GM10266 (cell line): Measurements from ENCODE around the gene CNOT1.

Experiments
- DNase-seq: peaks from one replicate; pipeline ENCODE4 v3.0.0; 2012; ENCODE audit errors: extremely low spot score
- TF ChIP-seq, protein P1 (sequence below): IDR thresholded peaks from 2 replicates; pipeline ENCODE4 v1.5.1; 2012; ENCODE audit warnings: mild to moderate bottlenecking, low read depth; ENCODE audit not compliant: control insufficient read depth, insufficient read depth; ENCODE audit errors: missing control alignments

CNOT1 gene

DNA sequence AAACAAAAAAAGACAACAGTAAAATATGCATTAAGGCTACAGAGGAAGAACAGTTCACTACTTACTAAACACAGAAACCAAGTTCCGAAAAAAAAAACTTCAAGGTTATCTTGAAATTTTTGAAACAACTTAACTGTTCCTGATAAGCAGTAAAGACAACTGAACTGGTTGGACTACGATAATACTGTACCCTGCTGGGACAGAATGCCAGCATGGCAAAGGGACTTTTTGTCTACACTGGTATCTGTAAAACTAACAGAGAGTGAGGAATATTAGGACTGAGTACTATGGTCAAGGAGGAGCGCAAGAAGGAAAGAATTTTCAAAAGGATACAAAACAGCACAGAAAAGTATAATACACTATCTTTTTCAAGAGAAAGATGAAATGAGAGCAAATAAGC, 94.5 kb downstream of the CNOT1 start:
- TF ChIP-seq, protein P1, sequence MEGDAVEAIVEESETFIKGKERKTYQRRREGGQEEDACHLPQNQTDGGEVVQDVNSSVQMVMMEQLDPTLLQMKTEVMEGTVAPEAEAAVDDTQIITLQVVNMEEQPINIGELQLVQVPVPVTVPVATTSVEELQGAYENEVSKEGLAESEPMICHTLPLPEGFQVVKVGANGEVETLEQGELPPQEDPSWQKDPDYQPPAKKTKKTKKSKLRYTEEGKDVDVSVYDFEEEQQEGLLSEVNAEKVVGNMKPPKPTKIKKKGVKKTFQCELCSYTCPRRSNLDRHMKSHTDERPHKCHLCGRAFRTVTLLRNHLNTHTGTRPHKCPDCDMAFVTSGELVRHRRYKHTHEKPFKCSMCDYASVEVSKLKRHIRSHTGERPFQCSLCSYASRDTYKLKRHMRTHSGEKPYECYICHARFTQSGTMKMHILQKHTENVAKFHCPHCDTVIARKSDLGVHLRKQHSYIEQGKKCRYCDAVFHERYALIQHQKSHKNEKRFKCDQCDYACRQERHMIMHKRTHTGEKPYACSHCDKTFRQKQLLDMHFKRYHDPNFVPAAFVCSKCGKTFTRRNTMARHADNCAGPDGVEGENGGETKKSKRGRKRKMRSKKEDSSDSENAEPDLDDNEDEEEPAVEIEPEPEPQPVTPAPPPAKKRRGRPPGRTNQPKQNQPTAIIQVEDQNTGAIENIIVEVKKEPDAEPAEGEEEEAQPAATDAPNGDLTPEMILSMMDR: no peak
- no peak for DNase-seq

DNA sequence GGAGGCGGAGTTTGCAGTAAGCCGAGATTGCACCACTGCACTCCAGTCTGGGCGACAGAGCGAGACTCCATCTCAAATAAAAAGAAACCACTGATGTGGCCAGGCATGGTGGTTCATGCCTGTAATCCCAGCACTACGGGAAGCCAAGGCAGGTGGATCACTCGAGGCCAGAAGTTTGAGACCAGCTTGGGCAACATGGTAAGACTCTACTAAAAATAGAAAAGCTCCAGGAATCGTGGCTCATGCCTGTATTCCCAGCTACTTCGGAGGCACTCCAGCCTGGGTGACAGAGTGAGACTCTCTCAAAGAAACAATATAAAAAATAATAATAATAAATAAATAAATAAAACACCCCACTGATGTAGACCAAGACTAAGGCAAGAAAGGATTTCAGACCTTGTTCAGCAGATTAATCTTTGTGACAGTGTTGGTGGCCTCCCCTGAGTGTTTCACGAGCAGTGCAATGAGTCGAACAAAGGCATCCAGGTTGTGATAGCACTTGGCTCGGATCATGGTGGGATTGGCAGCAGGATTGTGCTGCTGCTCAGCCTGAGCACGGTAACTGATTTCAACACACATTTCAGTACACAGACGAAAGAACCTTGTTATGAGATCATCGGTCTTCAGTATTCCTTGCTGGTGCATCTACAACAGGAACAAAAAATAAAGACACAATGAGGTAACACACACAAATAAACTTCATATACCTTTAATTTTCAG, 95.7 kb downstream of the CNOT1 start:
- no peak for DNase-seq
- TF ChIP-seq, protein P1: no peak

DNA sequence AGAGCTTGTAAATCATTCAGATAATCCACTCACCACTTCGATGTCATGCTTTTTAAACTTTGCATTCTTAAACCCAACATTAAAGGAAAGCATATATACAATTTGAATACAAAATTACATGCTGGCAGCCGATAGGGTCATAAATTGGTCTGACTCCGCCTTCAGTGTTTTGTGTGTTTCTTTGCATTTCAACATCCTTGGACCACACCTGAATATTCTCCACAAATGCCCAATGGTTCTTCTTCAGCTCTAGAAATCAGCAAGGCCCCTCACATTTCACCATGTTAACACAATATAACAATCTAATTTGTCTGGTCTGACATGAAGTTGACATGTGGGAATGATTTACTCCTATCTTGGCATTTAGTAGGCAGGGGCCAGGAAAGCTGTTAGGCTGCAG, 97.2 kb downstream of the CNOT1 start:
- TF ChIP-seq, protein P1: no peak
- DNase-seq: no peak

DNA sequence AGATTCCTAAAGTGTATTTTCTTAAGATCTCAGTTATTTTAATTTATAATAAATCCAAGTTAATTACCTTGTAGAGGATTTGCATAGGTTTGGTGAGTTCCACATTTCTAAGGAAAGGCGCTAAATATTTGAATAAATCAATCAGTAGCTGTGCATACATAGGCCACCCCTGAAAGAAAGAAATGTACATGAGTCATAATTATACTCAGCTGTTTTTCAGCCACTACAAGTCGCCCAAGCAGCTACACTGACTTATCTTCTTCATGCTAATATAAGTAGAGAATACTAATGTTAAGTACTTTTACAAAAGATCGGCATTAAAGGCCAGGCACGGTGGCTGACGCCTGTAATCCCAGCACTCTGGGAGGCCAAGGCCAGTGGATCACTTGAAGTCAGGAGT, 99.4 kb downstream of the CNOT1 start:
- TF ChIP-seq, protein P1: no peak
- DNase-seq: no peak

DNA sequence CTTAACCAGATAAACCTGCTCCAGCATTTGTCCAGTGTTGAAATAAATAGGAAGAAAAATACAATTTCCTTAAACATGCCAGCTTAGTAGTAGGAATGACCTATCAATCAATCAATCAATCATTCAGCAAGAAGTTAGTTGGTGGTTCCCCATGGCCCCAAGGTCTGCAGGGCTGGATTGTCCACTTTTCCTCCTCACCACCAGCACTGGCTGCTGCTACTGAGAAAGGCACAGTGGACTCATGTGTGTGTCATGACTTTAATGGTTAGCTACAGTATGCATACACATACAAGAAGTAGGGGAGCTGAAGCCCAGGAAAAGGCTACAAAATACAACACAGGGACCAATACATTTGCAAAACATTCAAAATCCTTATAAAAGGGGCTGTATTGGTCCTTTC, 109.9 kb downstream of the CNOT1 start:
- DNase-seq: no peak
- TF ChIP-seq, protein P1: no peak

DNA sequence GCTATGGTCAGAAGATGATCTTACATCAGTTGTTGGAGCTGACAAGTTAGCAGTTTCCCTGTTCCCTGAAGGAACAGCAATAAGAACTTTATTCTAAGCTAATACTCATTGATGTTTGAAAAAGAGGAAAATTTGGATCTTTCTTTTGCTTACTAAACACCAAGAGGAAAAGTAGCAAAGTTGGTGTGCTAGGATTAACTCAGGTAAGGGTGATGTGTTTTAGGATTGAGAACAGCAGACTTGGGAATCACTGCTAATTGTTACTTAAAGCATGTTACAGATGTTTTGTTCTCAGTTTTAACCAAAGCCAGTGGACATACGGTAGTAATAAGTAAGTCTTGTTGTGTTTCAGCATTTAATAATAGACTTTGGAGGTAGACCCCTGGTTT, 110.7 kb downstream of the CNOT1 start:
- TF ChIP-seq, protein P1: no peak
- no peak for DNase-seq

DNA sequence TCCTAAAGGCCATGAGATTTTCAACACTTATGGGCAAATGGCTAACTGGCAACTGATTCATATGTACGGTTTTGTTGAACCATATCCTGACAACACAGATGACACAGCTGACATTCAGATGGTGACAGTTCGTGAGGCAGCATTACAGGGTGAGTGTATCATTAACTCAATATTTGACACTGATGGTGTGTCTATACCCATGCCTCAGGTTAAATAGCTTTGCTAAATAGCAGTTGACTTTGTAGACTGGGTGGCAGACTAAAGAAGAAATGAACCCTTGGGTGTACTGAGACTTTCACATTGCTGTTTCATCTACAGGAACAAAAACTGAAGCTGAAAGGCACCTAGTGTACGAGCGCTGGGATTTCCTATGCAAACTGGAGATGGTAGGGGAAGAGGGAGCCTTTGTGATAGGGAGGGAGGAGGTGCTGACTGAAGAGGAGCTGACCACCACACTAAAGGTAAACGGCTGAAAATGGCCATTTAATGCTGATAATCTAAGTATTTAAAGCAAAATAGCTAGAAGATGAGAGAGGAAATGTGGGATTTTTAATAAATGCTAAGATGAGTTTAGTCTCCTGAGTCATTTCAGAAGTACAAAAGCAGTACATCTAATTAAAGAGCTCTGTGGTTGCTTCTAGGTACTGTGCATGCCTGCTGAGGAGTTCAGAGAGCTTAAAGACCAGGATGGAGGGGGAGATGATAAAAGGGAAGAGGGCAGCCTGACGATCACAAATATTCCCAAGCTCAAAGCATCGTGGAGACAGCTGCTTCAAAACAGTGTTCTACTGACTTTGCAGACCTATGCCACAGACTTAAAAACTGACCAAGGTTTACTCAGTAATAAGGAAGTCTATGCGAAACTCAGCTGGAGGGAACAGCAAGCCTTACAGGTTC, 111.3 kb downstream of the CNOT1 start:
- peak; percentile 62 for DNase-seq
- TF ChIP-seq, protein P1: no peak
